ENCODE results near the gene CLOCK. TPM values are rescaled to one million over a fixed set of nuclear protein-coding genes. Genes with fewer than 3 reads are reported as not detected.

Gene CLOCK
- total RNA-seq, 1 donor from 2014 or later = 34.2 TPM

GRCh38 chr4:55530167-55530566, 16.5 kb downstream of the CLOCK start:
- no peak for DNase-seq
- Histone ChIP-seq H3K4me3 (no peak overlapping the region), H3K4me1 (no peaks in the 10 kb centered on the region), H3K27me3 (ENCODE audit: low read depth) (no peaks in the 10 kb centered on the region), H3K9me3 (replicated peaks) (peaks cover 33% of the 10 kb centered on the region), H3K36me3 (peaks cover 13% of the 10 kb centered on the region), H3K27ac (replicated peaks) (no peak overlapping the region)
- TF ChIP-seq CTCF (IDR thresholded peaks at IDR 0.05; ENCODE audit: borderline replicate concordance) = no peak
- intact Hi-C loops (cut with micrococcal nuclease) = no loop called here

- peaks cover 28% of the 10 kb centered on the region for H3K9me3 ChIP-seq (replicated peaks)
- H3K27ac ChIP-seq (replicated peaks) = no peak overlapping the region
- TF ChIP-seq CTCF (IDR thresholded peaks at IDR 0.05; ENCODE audit: borderline replicate concordance) = no peak
- DNase-seq = no peak
- no peaks in the 10 kb centered on the region for H3K27me3 ChIP-seq (ENCODE audit: low read depth)
- H3K4me1 ChIP-seq = peaks cover 4% of the 10 kb centered on the region
- no peak overlapping the region for H3K4me3 ChIP-seq
- H3K36me3 ChIP-seq = peaks cover 9% of the 10 kb centered on the region
- intact Hi-C loops (cut with micrococcal nuclease) = no loop called here
These were observed 18.2 kb downstream of the CLOCK start for GRCh38 chr4:55528491-55528890.

GRCh38 chr4:55524844-55525571, 21.7 kb downstream of the CLOCK start:
- Histone ChIP-seq H3K27me3 (ENCODE audit: low read depth) (no peaks in the 10 kb centered on the region), H3K36me3 (no peaks in the 10 kb centered on the region), H3K4me1 (peaks cover 4% of the 10 kb centered on the region), H3K27ac (replicated peaks) (no peak overlapping the region), H3K4me3 (no peak overlapping the region), H3K9me3 (replicated peaks) (peaks cover 5% of the 10 kb centered on the region)
- intact Hi-C loops (cut with micrococcal nuclease) = no loop called here
- DNase-seq = no peak
- TF ChIP-seq CTCF (IDR thresholded peaks at IDR 0.05; ENCODE audit: borderline replicate concordance) = no peak

- Histone ChIP-seq H3K9me3 (replicated peaks) (no peaks in the 10 kb centered on the region), H3K4me1 (no peaks in the 10 kb centered on the region), H3K27me3 (ENCODE audit: low read depth) (no peaks in the 10 kb centered on the region), H3K36me3 (no peaks in the 10 kb centered on the region), H3K27ac (replicated peaks) (no peak overlapping the region), H3K4me3 (no peak overlapping the region)
- DNase-seq = no peak
- intact Hi-C loops (cut with micrococcal nuclease) = no loop called here
- no peak for TF ChIP-seq CTCF (IDR thresholded peaks at IDR 0.05; ENCODE audit: borderline replicate concordance)
These were observed 28.3 kb downstream of the CLOCK start for GRCh38 chr4:55518442-55518841.

- no peak for TF ChIP-seq CTCF (IDR thresholded peaks at IDR 0.05; ENCODE audit: borderline replicate concordance)
- Histone ChIP-seq H3K27ac (replicated peaks) (no peak overlapping the region), H3K4me1 (no peaks in the 10 kb centered on the region), H3K4me3 (no peak overlapping the region), H3K36me3 (no peaks in the 10 kb centered on the region), H3K27me3 (ENCODE audit: low read depth) (no peaks in the 10 kb centered on the region), H3K9me3 (replicated peaks) (no peaks in the 10 kb centered on the region)
- intact Hi-C loops (cut with micrococcal nuclease) = no loop called here
- no peak for DNase-seq
These were observed 29.0 kb downstream of the CLOCK start for GRCh38 chr4:55517526-55518229.

Data from left ventricle myocardium inferior (tissue), 1 donor.